HepG2 (cell line): ENCODE results near the gene SCP2. TPM values are rescaled to one million over a fixed set of nuclear protein-coding genes. Genes with fewer than 3 reads are reported as not detected.
A peak's percentile ranks its signal among the peaks of the same experiment; 100 is the strongest.

ENCODE experiments used
- FLYWCH1 ChIP-seq: sonication (generic); formaldehyde crosslinking; IDR thresholded peaks from 2 replicates; pipeline ENCODE4 v1.8.1; 2023; ENCODE audit warnings: mild to moderate bottlenecking, missing genetic modification reagents
- FOXP4 ChIP-seq: sonication (generic); formaldehyde crosslinking; IDR thresholded peaks from 2 replicates; pipeline ENCODE4 v1.4.0; 2020; ENCODE audit warnings: missing genetic modification reagents
- HMGXB3 ChIP-seq: sonication (generic); formaldehyde crosslinking; IDR thresholded peaks from 2 replicates; pipeline ENCODE4 v1.4.0; 2020; ENCODE audit warnings: missing genetic modification reagents, borderline replicate concordance
- RAD21 ChIP-seq: fragments of 450-650 bp; formaldehyde crosslinking; IDR thresholded peaks from 2 replicates; pipeline ENCODE4 v1.5.0; 2020; ENCODE audit warnings: mild to moderate bottlenecking
- SKI ChIP-seq: fragments of 450-650 bp; IDR thresholded peaks from one replicate; pipeline ENCODE4 v1.6.1; 2018; ENCODE audit warnings: mild to moderate bottlenecking; ENCODE audit not compliant: partially characterized antibody
- ZBTB38 ChIP-seq: sonication (generic); formaldehyde crosslinking; IDR thresholded peaks from 2 replicates; pipeline ENCODE4 v1.5.1; 2020; ENCODE audit warnings: mild to moderate bottlenecking, missing genetic modification reagents
- ZFYVE20 ChIP-seq: sonication (generic); formaldehyde crosslinking; IDR thresholded peaks from 2 replicates; pipeline ENCODE4 v1.8.0; 2023; ENCODE audit warnings: low read depth, mild to moderate bottlenecking, moderate library complexity, missing genetic modification reagents, borderline replicate concordance
- ZHX2 ChIP-seq, 2 experiments: sonication (generic) in 1 of 2; formaldehyde crosslinking in 1 of 2; IDR thresholded peaks; 2 replicates each; pipeline versions ENCODE4 v1.6.1 to v1.9.0; 2014 to 2022; ENCODE audit warnings: antibody characterized with exemption in 1 of 2, borderline replicate concordance in 1 of 2, inconsistent platforms in 1 of 2, low read depth in 1 of 2, missing genetic modification reagents in 1 of 2
- ZNF280D ChIP-seq: sonication (generic); formaldehyde crosslinking; IDR thresholded peaks from 2 replicates; pipeline ENCODE4 v1.5.1; 2020; ENCODE audit warnings: mild to moderate bottlenecking, missing genetic modification reagents
- ZNF629 ChIP-seq: sonication (generic); formaldehyde crosslinking; conservative IDR thresholded peaks from 2 replicates; pipeline ENCODE4 v1.5.0; 2020; ENCODE audit warnings: missing genetic modification reagents
- ZNF749 ChIP-seq: sonication (generic); formaldehyde crosslinking; IDR thresholded peaks from 2 replicates; pipeline ENCODE4 v1.8.0; 2022; ENCODE audit warnings: mild to moderate bottlenecking, missing genetic modification reagents, moderate library complexity, borderline replicate concordance
- polyA plus RNA-seq, 8 experiments: library from polyadenylated mRNA; depleted of rRNA in 3 of 8; stranded (reverse) in 7 of 8; unstranded in 1 of 8; fragments of >200 nt; fragmentation: Illumina TruSeq in 4 of 8; extraction: Trizol in 4 of 8; gene quantifications; 2 replicates each; pipeline versions ENCODE4 v1.2.1 to v1.2.3, GENCODE V29; 2011 to 2016; ENCODE audit warnings: low read depth in 4 of 8, missing spikeins in 1 of 8, mixed read lengths in 1 of 8; ENCODE audit not compliant: insufficient read depth in 1 of 8
- total RNA-seq, 5 experiments: library from RNA; depleted of rRNA; stranded (reverse); fragments of >200 nt; fragmentation: Illumina TruSeq; extraction: Trizol; gene quantifications; 2 replicates each; pipeline ENCODE4 v1.2.3, GENCODE V29; 2016; ENCODE audit warnings: low read depth in 1 of 5

SCP2 gene
- total and polyA plus RNA-seq, 2 of the 13 experiments (the other 11 are each of a cell fraction or from before 2014, with no cell fraction given), result 59.0 to 133 TPM

GRCh38 chr1:53089478-53090226 lies 162.6 kb downstream of the SCP2 start (continued):
- TF ChIP-seq ZHX2 (IDR thresholded peaks at IDR 0.05; ENCODE audit: low read depth) (0 out of 2 replicates have a peak, but pooled peaks have one; percentile 48), ZHX2 (CRISPR knock-in tag; IDR thresholded peaks at IDR 0.05; ENCODE audit: borderline replicate concordance) (no peak), HMGXB3 (CRISPR knock-in tag) (no peak), SKI (peak; percentile 56), RAD21 (CRISPR knock-in tag) (no peak), ZFYVE20 (no peak), ZBTB38 (CRISPR knock-in tag) (peak; percentile 31; the same call in 1 of the 2 replicates), FLYWCH1 (no peak), ZNF749 (CRISPR knock-in tag) (no peak), ZNF280D (CRISPR knock-in tag) (peak; percentile 64; the same call in 1 of the 2 replicates), ZNF629 (no peak; the same call in 1 of the 2 replicates), FOXP4 (CRISPR knock-in tag) (peak; percentile 58)
